Vagina (tissue), 2 donors: ENCODE results near the gene CYSRT1.

ENCODE experiments used
- POLR2AphosphoS5 ChIP-seq, 2 donors: sonication (generic); formaldehyde crosslinking; IDR thresholded peaks; one replicate each; pipeline ENCODE4 v1.9.0; 2017; ENCODE audit warnings: antibody characterized with exemption in 2 of 2, mild to moderate bottlenecking in 2 of 2, low read depth in 1 of 2; ENCODE audit not compliant: insufficient read depth in 1 of 2
- TF ChIP-seq, protein P1 (sequence below), 3 experiments: fragments of 450-650 bp in 2 of 3; fragments of 200-600 bp in 1 of 3; sonication (generic) in 1 of 3; IDR thresholded peaks; one replicate each; pipeline ENCODE4 v1.5.1; 2017 to 2019; ENCODE audit warnings: antibody characterized with exemption in 3 of 3, mild to moderate bottlenecking in 2 of 3, moderate library complexity in 2 of 3

DNA sequence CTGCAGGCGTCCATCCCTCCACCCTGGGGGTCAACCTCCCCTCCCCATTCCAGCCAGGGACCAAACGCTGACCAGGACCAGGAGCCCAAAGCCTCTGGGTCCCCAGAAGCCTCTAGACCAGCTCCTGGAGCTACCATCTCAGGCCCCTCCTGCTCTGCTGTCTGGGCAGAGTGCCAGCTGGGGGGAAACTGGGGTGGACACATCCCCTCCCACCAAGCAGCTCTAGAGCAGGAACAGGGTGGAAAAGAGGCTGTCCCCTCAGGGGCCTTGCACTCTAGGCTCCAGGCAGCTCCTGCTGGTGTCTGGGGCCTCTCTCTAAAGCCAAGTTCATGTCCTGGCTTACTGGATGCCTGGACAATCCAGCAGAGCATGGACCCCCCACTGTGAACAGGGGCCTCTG, 32.1 kb upstream of the CYSRT1 start:
- TF ChIP-seq, protein P1, sequence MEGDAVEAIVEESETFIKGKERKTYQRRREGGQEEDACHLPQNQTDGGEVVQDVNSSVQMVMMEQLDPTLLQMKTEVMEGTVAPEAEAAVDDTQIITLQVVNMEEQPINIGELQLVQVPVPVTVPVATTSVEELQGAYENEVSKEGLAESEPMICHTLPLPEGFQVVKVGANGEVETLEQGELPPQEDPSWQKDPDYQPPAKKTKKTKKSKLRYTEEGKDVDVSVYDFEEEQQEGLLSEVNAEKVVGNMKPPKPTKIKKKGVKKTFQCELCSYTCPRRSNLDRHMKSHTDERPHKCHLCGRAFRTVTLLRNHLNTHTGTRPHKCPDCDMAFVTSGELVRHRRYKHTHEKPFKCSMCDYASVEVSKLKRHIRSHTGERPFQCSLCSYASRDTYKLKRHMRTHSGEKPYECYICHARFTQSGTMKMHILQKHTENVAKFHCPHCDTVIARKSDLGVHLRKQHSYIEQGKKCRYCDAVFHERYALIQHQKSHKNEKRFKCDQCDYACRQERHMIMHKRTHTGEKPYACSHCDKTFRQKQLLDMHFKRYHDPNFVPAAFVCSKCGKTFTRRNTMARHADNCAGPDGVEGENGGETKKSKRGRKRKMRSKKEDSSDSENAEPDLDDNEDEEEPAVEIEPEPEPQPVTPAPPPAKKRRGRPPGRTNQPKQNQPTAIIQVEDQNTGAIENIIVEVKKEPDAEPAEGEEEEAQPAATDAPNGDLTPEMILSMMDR (IDR thresholded peaks at IDR 0.05): no peak
- TF ChIP-seq POLR2AphosphoS5 (IDR thresholded peaks at IDR 0.05; ENCODE audit: insufficient read depth in 1 of 2, low read depth in 1 of 2): no peak
